Measurements from ENCODE around the gene CALU.

Gene CALU

GRCh38 chr7:128814499-128814898 is 75.3 kb downstream of the CALU start:
- DNase-seq: no peak

GRCh38 chr7:128815289-128815942 is 76.3 kb downstream of the CALU start:
- no peak for DNase-seq

DNA sequence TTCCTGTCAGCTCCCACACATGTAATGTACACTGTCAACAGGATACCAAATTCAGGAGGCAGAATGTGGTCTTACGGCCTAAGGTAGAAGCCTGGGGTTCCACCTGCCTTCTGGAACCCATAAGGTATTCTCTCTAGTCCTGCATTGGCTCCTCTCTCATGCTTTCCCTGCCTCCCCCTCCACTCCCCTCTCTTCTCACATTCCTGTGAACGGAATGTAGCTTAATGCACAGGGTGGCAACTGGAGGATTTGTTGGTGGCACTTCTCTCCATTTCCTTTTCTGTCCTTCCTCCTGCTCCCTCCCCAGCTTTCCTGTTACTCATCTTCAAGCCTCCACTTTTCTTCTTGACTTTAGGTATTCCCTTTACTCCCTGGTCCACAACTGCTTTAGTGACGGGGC is 79.5 kb downstream of the CALU start:
- no peak for DNase-seq
